H1 (cell line): ENCODE measurements around the gene HMCN1. TPM values are rescaled to one million over a fixed set of nuclear protein-coding genes. Genes with fewer than 3 reads are reported as not detected.

Experiments
- CTCF ChIA-PET: fragments of 300-600 bp; sonication (Branson Sonifier 250); formaldehyde crosslinking; loops from one replicate; lab custom pipeline; 2021; ENCODE audit not compliant: partially characterized antibody; lab: Charles Lee
- POLR2A ChIA-PET: fragments of 300-600 bp; sonication (Branson Sonifier 250); formaldehyde crosslinking; loops from one replicate; lab custom pipeline; 2021; ENCODE audit warnings: inconsistent platforms; ENCODE audit not compliant: partially characterized antibody; lab: Charles Lee
- DNase-seq, 2 experiments: peaks; one replicate each; pipeline versions ENCODE4 v3.0.0 to v3.0.0-alpha.2; 2010 to 2022; ENCODE audit warnings: low spot score in 2 of 2, low read depth in 1 of 2, mixed read lengths in 1 of 2
- FAIRE-seq: peaks from 2 replicates; lab custom pipeline; 2011; peaks lifted over from hg19 to GRCh38; lab: Jason Lieb, UNC
- H2AFZ ChIP-seq: 2 replicates; pipeline ENCODE4 v1.8.1; 2012; ENCODE audit warnings: low read length, inconsistent platforms
- H2AK5ac ChIP-seq: 2 replicates; pipeline ENCODE4 v1.6.1; 2013; ENCODE audit warnings: low read depth, low read length
- H2BK120ac ChIP-seq: replicated peaks from 2 replicates; pipeline ENCODE3; 2013; ENCODE audit warnings: low read depth, low read length, inconsistent platforms
- H2BK12ac ChIP-seq: 2 replicates; pipeline ENCODE4 v1.6.1; 2013; ENCODE audit warnings: low read depth, low read length
- H2BK15ac ChIP-seq: 2 replicates; pipeline ENCODE4 v1.6.1; 2013; ENCODE audit warnings: low read length
- H2BK20ac ChIP-seq: 2 replicates; pipeline ENCODE4 v1.6.1; 2013; ENCODE audit warnings: low read length
- H2BK5ac ChIP-seq: 2 replicates; pipeline ENCODE4 v1.6.1; 2013; ENCODE audit warnings: low read depth, low read length
- H3K14ac ChIP-seq: 2 replicates; pipeline ENCODE4 v1.6.1; 2013; ENCODE audit warnings: inconsistent platforms; ENCODE audit not compliant: insufficient read length
- H3K18ac ChIP-seq: 2 replicates; pipeline ENCODE4 v1.6.1; 2013; ENCODE audit warnings: low read length; ENCODE audit errors: extremely low read depth
- H3K23ac ChIP-seq: 2 replicates; pipeline ENCODE4 v1.6.1; 2013; ENCODE audit warnings: inconsistent platforms; ENCODE audit not compliant: insufficient read length
- H3K23me2 ChIP-seq: 2 replicates; pipeline ENCODE4 v1.6.1; 2013; ENCODE audit warnings: low read depth, low read length
- H3K27ac ChIP-seq: 2 replicates; pipeline ENCODE4 v1.6.1; 2011; ENCODE audit warnings: low read depth, low read length, inconsistent platforms
- H3K27me3 ChIP-seq, 4 experiments: replicated peaks in 1 of 4; 1 replicate in 1 of 4; 2 replicates in 3 of 4; pipeline versions ENCODE4 v1.6.1 to v1.8.1; 2011 to 2013; ENCODE audit warnings: low read length in 3 of 4, mild to moderate bottlenecking in 3 of 4, inconsistent platforms in 2 of 4, mixed read lengths in 2 of 4, moderate library complexity in 1 of 4; ENCODE audit not compliant: control insufficient read depth in 3 of 4, insufficient read depth in 3 of 4; ENCODE audit errors: extremely low read depth in 1 of 4
- H3K36me3 ChIP-seq, 4 experiments: 2 replicates each; pipeline versions ENCODE4 v1.6.1 to v1.8.1; 2011 to 2013; ENCODE audit warnings: mild to moderate bottlenecking in 4 of 4, low read length in 3 of 4, moderate library complexity in 2 of 4, control low read depth in 1 of 4, inconsistent platforms in 1 of 4; ENCODE audit not compliant: insufficient read depth in 4 of 4, control insufficient read depth in 2 of 4
- H3K4ac ChIP-seq: replicated peaks from 2 replicates; pipeline ENCODE3; 2013; ENCODE audit warnings: low read length, low read depth, mixed read lengths, inconsistent platforms; ENCODE audit not compliant: insufficient read length
- H3K4me1 ChIP-seq, 4 experiments: replicated peaks in 1 of 4; 1 replicate in 1 of 4; 2 replicates in 3 of 4; pipeline versions ENCODE4 v1.6.1 to v1.8.1; 2011 to 2013; ENCODE audit warnings: low read length in 3 of 4, inconsistent platforms in 2 of 4, mixed read lengths in 1 of 4; ENCODE audit not compliant: insufficient read depth in 4 of 4, control insufficient read depth in 3 of 4
- H3K4me2 ChIP-seq, 2 experiments: 2 replicates each; pipeline versions ENCODE4 v1.6.1 to v1.8.1; 2011 to 2013; ENCODE audit warnings: low read depth in 2 of 2, low read length in 2 of 2, control low read depth in 1 of 2, inconsistent platforms in 1 of 2, mild to moderate bottlenecking in 1 of 2; ENCODE audit not compliant: insufficient read depth in 1 of 2
- H3K4me3 ChIP-seq, 4 experiments: fragments of 200-600, 300-600 bp in 1 of 4; sonication (generic), shearing (Covaris generic), sonication (Bioruptor Twin) in 1 of 4; 2 replicates each; pipeline versions ENCODE4 v1.5.1 to v1.8.1; 2011 to 2016; ENCODE audit warnings: low read length in 4 of 4, low read depth in 3 of 4, control low read depth in 2 of 4, inconsistent platforms in 2 of 4, mild to moderate bottlenecking in 2 of 4, mixed read lengths in 1 of 4, moderate library complexity in 1 of 4; ENCODE audit not compliant: insufficient read depth in 2 of 4; ENCODE audit errors: extremely low read depth in 1 of 4
- H3K56ac ChIP-seq: replicated peaks from 2 replicates; pipeline ENCODE3; 2013; ENCODE audit warnings: low read depth, mild to moderate bottlenecking, mixed read lengths, low read length, inconsistent platforms; ENCODE audit not compliant: insufficient read length
- H3K79me1 ChIP-seq: 2 replicates; pipeline ENCODE4 v1.6.1; 2013; ENCODE audit warnings: low read depth, low read length, control low read depth
- H3K79me2 ChIP-seq, 2 experiments: 2 replicates each; pipeline versions ENCODE4 v1.6.1 to v1.8.1; 2012 to 2013; ENCODE audit warnings: low read length in 2 of 2, mild to moderate bottlenecking in 2 of 2, inconsistent platforms in 1 of 2; ENCODE audit not compliant: insufficient read depth in 2 of 2, control insufficient read depth in 1 of 2
- H3K9ac ChIP-seq, 4 experiments: replicated peaks in 1 of 4; 1 replicate in 1 of 4; 2 replicates in 3 of 4; pipeline versions ENCODE4 v1.6.1 to v1.8.1; 2011 to 2013; ENCODE audit warnings: low read depth in 3 of 4, low read length in 3 of 4, control low read depth in 2 of 4, mild to moderate bottlenecking in 2 of 4, moderate library complexity in 2 of 4, inconsistent platforms in 1 of 4; ENCODE audit errors: extremely low read depth in 1 of 4
- H3K9me3 ChIP-seq, 2 experiments: 2 replicates each; pipeline versions ENCODE4 v1.6.1 to v1.8.1; 2012 to 2013; ENCODE audit warnings: mild to moderate bottlenecking in 2 of 2, moderate library complexity in 2 of 2, control low read depth in 1 of 2, inconsistent platforms in 1 of 2, low read depth in 1 of 2, low read length in 1 of 2, mixed read lengths in 1 of 2; ENCODE audit not compliant: insufficient read depth in 2 of 2
- H4K20me1 ChIP-seq, 2 experiments: replicated peaks in 1 of 2; 2 replicates each; pipeline versions ENCODE3 to v1.8.1; 2011 to 2013; ENCODE audit warnings: inconsistent platforms in 2 of 2, low read length in 2 of 2, mild to moderate bottlenecking in 1 of 2; ENCODE audit not compliant: insufficient read depth in 2 of 2, control insufficient read depth in 1 of 2
- H4K5ac ChIP-seq: 2 replicates; pipeline ENCODE4 v1.6.1; 2013; ENCODE audit warnings: low read length, low read depth, mixed read lengths, inconsistent platforms; ENCODE audit not compliant: insufficient read length
- H4K8ac ChIP-seq: 2 replicates; pipeline ENCODE4 v1.8.0; 2013; ENCODE audit warnings: mild to moderate bottlenecking, moderate library complexity, low read length, inconsistent platforms; ENCODE audit not compliant: insufficient read depth; ENCODE audit errors: extremely low read depth
- H4K91ac ChIP-seq: replicated peaks from 2 replicates; pipeline ENCODE3; 2013; ENCODE audit warnings: low read length, mixed read lengths, inconsistent platforms; ENCODE audit not compliant: insufficient read length
- ASH2L ChIP-seq: fragments of 200-600, 300-600 bp; sonication (generic); IDR thresholded peaks from one replicate; pipeline ENCODE4 v1.7.1; 2017; ENCODE audit warnings: low read length
- BACH1 ChIP-seq: IDR thresholded peaks from 2 replicates; pipeline ENCODE4 v1.6.1; 2012; ENCODE audit warnings: low read length, improper control_type of control experiment
- CBX5 ChIP-seq: fragments of 300-800, 300-1000 bp; sonication (generic); IDR thresholded peaks from 2 replicates; pipeline ENCODE4 v1.7.1; 2016; ENCODE audit warnings: antibody characterized with exemption, low read length, low read depth
- HDAC6 ChIP-seq: IDR thresholded peaks from one replicate; pipeline ENCODE4 v1.7.1; 2012; ENCODE audit warnings: low read depth, mild to moderate bottlenecking, inconsistent platforms, low read length, moderate library complexity
- MAFK ChIP-seq: IDR thresholded peaks from 2 replicates; pipeline ENCODE4 v1.6.1; 2012; ENCODE audit warnings: low read depth, mild to moderate bottlenecking, improper control_type of control experiment, low read length
- NANOG ChIP-seq: IDR thresholded peaks from 2 replicates; pipeline ENCODE4 v1.6.1; 2011; ENCODE audit warnings: low read length, low read depth, mild to moderate bottlenecking, inconsistent platforms; ENCODE audit not compliant: insufficient read depth, poor library complexity, severe bottlenecking
- SIRT6 ChIP-seq: IDR thresholded peaks from one replicate; pipeline ENCODE4 v1.7.1; 2012; ENCODE audit warnings: low read length, inconsistent platforms
- SP2 ChIP-seq: IDR thresholded peaks from 2 replicates; pipeline ENCODE4 v1.6.1; 2012; ENCODE audit warnings: mild to moderate bottlenecking, low read length, inconsistent platforms
- SP4 ChIP-seq: IDR thresholded peaks from 2 replicates; pipeline ENCODE4 v1.6.1; 2012; ENCODE audit warnings: low read length, inconsistent platforms
- WGBS, 2 experiments: shearing (Covaris generic) in 1 of 2; methylation state at CpG; one replicate each; pipeline versions ENCODE4 v1.1.6 to v1.1.7; 2013 to 2015; ENCODE audit warnings: low lambda C conversion rate in 2 of 2, mixed read lengths in 2 of 2, inconsistent platforms in 1 of 2, low coverage in 1 of 2, missing lambda C conversion rate in 1 of 2; ENCODE audit not compliant: insufficient replicate concordance in 2 of 2, insufficient coverage in 1 of 2, insufficient read length in 1 of 2; ENCODE audit errors: extremely low coverage in 1 of 2, missing lambda C conversion rate in 1 of 2; 5-methylcytosine and 5-hydroxymethylcytosine counted together
- polyA plus RNA-seq, 7 experiments: library from polyadenylated mRNA; depleted of rRNA in 3 of 7; stranded (reverse) in 5 of 7; unstranded in 2 of 7; fragments of >200 nt in 5 of 7; fragments of 200-250 nt in 2 of 7; gene quantifications; 1 replicate in 5 of 7; 2 replicates in 1 of 7; 4 replicates in 1 of 7; pipeline versions ENCODE4 v1.2.1 to v1.2.3, GENCODE V29; 2011 to 2013; ENCODE audit warnings: missing spikeins in 2 of 7, mixed read lengths in 2 of 7
- total RNA-seq: library from RNA; stranded (reverse); fragmentation: NEBNext Ultra II Directional; extraction: Animal tissue kit (Norgen Biotek cat#: 25700); gene quantifications from 2 replicates; pipeline ENCODE4 v1.2.1, GENCODE V29; 2021
- TF ChIP-seq, protein P1 (sequence below): IDR thresholded peaks from 2 replicates; pipeline ENCODE4 v1.6.1; 2012; ENCODE audit warnings: inconsistent platforms

Gene HMCN1
- total and polyA plus RNA-seq, 2 of the 8 experiments (the other 6 are each of a cell fraction or from before 2014, with no cell fraction given): 13.8 to 14.6 TPM

GRCh38 chr1:186191511-186191910 is 457.3 kb downstream of the HMCN1 start:
- H3K9me3 ChIP-seq: no peaks in the 10 kb centered on the region
- no peaks in the 10 kb centered on the region; a peak in 1 of 8 replicates for H3K36me3 ChIP-seq
- no peak overlapping the region for H3K18ac ChIP-seq
- no peaks in the 10 kb centered on the region for H3K23me2 ChIP-seq
- no peak for TF ChIP-seq NANOG
- TF ChIP-seq SP2: no peak
- no peak for TF ChIP-seq SIRT6
- no peak for TF ChIP-seq HDAC6
- TF ChIP-seq MAFK: no peak
- TF ChIP-seq SP4: no peak
- TF ChIP-seq, protein P1, sequence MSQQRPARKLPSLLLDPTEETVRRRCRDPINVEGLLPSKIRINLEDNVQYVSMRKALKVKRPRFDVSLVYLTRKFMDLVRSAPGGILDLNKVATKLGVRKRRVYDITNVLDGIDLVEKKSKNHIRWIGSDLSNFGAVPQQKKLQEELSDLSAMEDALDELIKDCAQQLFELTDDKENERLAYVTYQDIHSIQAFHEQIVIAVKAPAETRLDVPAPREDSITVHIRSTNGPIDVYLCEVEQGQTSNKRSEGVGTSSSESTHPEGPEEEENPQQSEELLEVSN: no peak
- TF ChIP-seq CBX5: no peak
- no peak for TF ChIP-seq BACH1
- TF ChIP-seq ASH2L: no peak
- H2AK5ac ChIP-seq: no peak overlapping the region
- no peak overlapping the region for H4K91ac ChIP-seq
- DNase-seq (no peak), FAIRE-seq (no peak)
- H3K27ac ChIP-seq: no peak overlapping the region
- no peaks in the 10 kb centered on the region for H3K4me1 ChIP-seq
- no peak overlapping the region for H2BK12ac ChIP-seq
- H2BK15ac ChIP-seq: no peak overlapping the region
- no peak overlapping the region for H2BK5ac ChIP-seq
- H3K4ac ChIP-seq: no peak overlapping the region
- H4K5ac ChIP-seq: no peak overlapping the region
- H3K4me3 ChIP-seq: no peak overlapping the region
- H3K9ac ChIP-seq: no peak overlapping the region
- H3K56ac ChIP-seq: no peak overlapping the region
- H3K14ac ChIP-seq: no peak overlapping the region
- no peak overlapping the region for H2BK20ac ChIP-seq
- POLR2A ChIA-PET: no interaction called here
- H4K8ac ChIP-seq: no peak overlapping the region
- CTCF ChIA-PET: interaction anchor here (0.6 to 1.0 kb wide), 2 partner anchors 35 to 472 kb away, joined by 3 read pairs; no protein-coding TSS in a partner anchor
- H3K79me2 ChIP-seq: no peaks in the 10 kb centered on the region
- WGBS, 2 experiments: 89% methylated on average over 2 of the region's 2 CpGs; no CpG with 5 or more reads in 1 of the 2 experiments
- H3K79me1 ChIP-seq: no peaks in the 10 kb centered on the region
- no peak overlapping the region for H3K23ac ChIP-seq
- no peaks in the 10 kb centered on the region for H4K20me1 ChIP-seq
- H3K27me3 ChIP-seq: no peaks in the 10 kb centered on the region
- H2BK120ac ChIP-seq: no peak overlapping the region
- H3K4me2 ChIP-seq: no peak overlapping the region
- no peak overlapping the region for H2AFZ ChIP-seq
